HG02623 (cell line): Measurements from ENCODE around the gene POLR3GL.
A peak's percentile ranks its signal among the peaks of the same experiment; 100 is the strongest.
"Not testable (repeated sequence)": the region's sequence is repeated elsewhere in the genome, so short reads cannot be mapped to it uniquely, and the experiment has no call there.

ENCODE experiments used
- ATAC-seq: cut with Tn5 transposase; IDR thresholded peaks from one replicate; pipeline ENCODE4 v1.9.1; 2021; ENCODE audit warnings: moderate library complexity; ENCODE audit not compliant: unreplicated experiment

POLR3GL gene, protein sequence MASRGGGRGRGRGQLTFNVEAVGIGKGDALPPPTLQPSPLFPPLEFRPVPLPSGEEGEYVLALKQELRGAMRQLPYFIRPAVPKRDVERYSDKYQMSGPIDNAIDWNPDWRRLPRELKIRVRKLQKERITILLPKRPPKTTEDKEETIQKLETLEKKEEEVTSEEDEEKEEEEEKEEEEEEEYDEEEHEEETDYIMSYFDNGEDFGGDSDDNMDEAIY

GRCh38 chr1:145964328-145965118 is at the start of gene POLR3GL, which contains the start of gene ANKRD34A:
TSS of gene POLR3GL (plus strand) at chr1:145964690. CDS start at chr1:145974866, 10,176 bp downstream.
TSS of gene ANKRD34A (minus strand) at chr1:145964575. CDS start at chr1:145961759, 2,816 bp downstream.
- peak; percentile 92 for ATAC-seq

- no peak for ATAC-seq
Observed at GRCh38 chr1:145916745-145917144, 47.7 kb upstream of the POLR3GL start.

GRCh38 chr1:145917595-145917994 is 46.9 kb upstream of the POLR3GL start:
- ATAC-seq = no peak

DNA sequence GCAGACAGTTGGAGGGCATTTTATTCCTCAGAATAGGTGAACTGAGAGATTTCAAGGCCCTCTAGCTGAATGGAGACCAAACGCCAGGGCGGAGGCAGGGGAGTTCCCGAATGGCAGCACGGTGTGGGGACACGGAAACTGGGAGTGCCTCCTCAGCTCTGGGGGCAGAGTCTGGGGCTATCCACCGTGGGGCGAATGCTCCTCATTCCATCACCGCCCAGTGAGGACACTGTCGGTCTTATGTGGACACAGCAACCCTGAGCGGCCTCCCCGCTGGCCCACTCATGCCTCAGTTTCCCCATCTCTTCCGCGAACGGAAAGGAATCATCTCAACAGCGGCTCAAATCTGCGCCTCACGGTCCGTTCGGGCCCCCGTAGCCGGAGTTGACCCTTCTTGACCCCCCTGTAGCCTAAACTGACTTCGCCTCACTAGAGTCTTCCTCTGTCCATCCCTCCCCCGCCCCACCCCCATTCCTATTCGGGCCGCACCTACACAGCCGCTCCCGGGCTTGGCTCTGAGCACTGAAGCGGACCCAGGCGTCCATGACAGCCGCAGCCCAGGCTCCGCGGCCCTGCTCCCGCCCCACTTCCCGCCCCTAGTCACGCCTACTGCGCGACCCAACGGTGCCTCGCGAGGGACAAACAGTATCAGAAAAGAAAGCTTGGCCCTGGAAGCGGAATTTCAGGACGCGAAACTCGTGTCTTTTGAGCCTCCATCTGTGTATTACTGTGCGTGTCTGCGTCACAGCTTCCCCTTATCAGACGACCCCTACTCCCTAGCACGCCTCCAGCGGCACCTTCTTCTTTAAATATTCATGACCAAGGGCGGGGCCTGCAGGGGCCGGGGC is 46.1 kb upstream of the POLR3GL start, which contains the start of gene PEX11B:
TSS of gene PEX11B (minus strand) at position 574 of the 848 bp plus-strand sequence. CDS start at position 545, 29 bp downstream.
- ATAC-seq = peak; percentile 91

DNA sequence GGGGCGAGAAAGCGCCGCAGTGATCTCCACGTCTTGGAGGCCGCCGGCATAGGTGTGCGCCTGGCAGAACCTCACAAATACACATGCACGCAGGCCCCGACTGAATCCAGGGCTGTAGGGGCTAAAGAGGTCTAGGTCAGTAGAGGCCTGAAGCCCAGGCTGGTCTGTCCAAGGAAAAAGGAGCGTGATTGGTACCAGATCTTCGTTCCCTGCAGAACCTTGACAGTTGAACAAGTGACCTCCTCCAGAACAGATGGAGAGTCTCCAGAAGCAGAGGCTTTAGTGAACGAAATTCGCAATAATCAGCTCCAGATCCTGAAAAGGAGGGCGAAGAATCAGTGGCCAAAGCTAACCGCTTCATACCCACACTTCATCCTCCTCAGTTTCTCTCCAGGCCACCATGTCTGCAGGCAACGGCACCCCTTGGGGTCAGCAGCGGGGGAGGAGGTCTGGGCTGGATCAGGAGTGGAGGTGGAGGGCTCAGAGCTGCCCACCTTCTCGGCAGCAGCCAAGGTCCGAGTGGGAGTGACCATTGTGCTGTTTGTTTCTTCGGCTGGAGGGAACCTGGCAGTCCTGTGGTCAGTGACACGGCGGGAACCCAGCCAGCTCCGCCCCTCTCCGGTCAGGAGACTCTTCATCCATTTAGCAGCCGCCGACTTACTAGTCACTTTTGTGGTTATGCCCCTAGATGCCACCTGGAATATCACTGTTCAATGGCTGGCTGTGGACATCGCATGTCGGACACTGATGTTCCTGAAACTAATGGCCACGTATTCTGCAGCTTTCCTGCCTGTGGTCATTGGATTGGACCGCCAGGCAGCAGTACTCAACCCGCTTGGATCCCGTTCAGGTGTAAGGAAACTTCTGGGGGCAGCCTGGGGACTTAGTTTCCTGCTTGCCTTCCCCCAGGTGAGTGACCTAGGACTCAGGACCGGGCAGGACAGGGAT is 45.2 kb upstream of the POLR3GL start:
- no peak for ATAC-seq

DNA sequence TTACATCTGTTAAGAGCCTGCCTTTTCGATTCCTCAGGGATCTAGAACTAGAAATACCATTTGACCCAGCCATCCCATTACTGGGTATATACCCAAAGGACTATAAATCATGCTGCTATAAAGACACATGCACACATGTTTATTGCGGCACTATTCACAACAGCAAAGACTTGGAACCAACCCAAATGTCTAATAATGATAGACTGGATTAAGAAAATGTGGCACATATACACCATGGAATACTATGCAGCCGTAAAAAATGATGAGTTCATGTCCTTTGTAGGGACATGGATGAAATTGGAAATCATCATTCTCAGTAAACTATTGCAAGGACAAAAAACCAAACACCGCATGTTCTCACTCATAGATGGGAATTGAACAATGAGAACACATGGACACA is 44.2 kb upstream of the POLR3GL start:
- not testable (repeated sequence) for ATAC-seq

- no peak for ATAC-seq
Observed at GRCh38 chr1:145922266-145922665, 42.2 kb upstream of the POLR3GL start.

DNA sequence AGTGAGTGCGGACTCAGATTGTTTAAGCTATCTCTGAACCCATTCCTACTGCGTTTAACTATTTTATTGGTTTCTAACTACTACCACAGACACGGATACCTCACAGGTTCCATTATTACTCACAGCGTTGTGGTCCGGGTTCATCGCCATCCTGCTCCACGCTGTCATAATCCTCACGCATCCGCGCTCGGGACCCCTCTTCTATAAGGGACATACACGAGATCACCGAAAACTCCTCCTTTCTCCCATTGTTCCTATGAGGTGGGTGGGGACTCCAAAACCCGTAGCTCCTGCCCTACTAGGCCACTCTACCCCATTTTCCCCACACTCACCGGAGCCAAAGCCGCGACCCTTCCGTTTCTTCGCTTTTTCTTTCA is 37.8 kb upstream of the POLR3GL start:
- no peak for ATAC-seq

DNA sequence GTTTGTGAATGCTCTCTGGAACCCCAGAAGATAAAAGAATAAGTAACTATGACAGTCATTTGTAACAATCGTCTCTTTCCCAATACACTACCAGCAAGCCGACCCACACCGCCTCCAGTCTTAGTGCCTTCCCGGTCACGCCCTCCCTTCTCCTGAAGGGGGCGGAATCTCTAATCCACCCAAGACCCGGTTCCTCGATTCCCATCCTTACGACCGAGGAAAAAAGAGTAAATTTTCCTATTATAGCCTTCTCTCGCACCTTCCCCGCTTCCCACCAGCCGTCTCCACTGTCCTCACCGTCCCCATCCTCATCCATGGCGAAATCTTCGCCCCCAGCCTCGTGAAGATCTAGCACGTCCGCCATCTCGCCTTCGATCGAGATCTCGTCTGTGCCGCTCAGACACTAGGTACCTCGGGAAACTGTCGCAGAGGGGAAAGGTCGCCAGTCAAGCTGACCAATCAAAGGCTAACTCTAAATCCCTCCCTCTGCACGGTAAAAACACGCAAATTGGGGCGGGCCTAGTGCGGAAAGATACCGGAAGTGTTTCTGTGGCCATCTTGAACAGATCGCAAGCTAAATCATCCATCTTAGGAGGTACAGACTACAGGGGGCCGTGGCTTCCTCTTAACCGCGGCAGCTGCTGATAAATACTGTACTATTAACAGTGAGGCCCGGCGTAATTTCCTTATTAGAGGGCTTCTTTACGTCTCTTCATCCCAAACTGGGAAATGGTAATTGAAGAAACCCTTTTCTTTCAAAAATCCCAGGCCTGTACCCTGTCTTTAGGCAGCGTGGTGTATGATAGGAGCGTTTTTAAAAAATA is 37.2 kb upstream of the POLR3GL start, which contains the start of gene RBM8A:
TSS of gene RBM8A (minus strand) at position 422 of the 824 bp plus-strand sequence. CDS start at position 364, 58 bp downstream.
- peak; percentile 93 for ATAC-seq

DNA sequence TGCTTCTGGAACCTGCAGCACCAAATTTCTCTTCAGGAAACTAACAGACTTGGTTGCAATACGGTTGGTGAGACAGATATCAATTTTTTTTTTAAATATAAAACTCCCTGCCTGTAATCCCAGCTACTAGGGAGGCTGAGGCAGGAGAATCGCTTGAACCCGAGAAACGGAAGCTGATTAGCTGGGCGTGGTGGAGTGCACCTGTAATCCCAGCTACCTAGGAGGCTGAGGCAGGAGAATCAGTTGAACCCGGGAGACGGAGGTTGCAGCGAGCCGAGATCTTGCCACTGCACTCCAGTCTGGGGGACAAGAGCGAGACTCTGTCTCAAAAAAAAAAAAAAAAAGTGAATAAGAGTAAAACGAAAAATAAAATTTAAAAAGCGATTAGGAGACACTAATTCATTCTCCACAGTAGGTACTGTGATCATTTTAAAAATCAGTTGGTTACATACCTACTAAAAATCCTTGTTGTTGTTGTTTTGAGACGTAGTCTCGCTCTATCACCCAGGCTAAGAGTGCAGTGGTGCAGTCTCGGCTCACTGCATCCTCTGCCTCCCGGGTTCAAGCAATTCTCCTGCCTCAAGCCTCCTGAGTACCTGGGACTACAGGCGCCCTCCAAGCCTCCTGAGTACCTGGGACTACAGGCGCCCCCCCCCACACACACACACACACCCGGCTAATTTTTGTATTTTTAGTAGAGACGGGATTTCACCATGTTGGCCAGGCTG is 36.4 kb upstream of the POLR3GL start:
- ATAC-seq = no peak

- ATAC-seq = not testable (repeated sequence)
Observed at GRCh38 chr1:145932522-145933009, 31.9 kb upstream of the POLR3GL start.

GRCh38 chr1:145935708-145936107 is 28.8 kb upstream of the POLR3GL start:
- no peak for ATAC-seq

GRCh38 chr1:145936247-145936646 is 28.2 kb upstream of the POLR3GL start:
- ATAC-seq = no peak

DNA sequence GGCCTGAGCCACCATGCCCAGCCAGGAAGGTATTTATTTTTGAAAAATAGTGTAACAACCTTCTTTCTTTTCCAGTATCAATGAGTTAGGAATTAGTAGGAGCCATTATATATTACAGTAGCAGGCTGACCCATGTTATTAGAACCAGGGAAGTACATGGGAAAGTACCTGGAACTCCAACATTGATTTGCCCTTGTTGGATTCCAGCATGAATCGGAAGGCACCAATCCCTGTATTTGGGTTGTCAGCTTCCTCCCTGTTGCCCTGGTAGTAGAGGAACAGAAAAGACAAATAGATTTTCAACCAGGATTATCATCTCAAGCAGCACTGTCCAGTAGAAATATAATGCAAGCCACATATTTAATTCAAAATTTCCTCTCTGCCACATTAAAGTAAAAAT is 27.1 kb upstream of the POLR3GL start:
- ATAC-seq = no peak

DNA sequence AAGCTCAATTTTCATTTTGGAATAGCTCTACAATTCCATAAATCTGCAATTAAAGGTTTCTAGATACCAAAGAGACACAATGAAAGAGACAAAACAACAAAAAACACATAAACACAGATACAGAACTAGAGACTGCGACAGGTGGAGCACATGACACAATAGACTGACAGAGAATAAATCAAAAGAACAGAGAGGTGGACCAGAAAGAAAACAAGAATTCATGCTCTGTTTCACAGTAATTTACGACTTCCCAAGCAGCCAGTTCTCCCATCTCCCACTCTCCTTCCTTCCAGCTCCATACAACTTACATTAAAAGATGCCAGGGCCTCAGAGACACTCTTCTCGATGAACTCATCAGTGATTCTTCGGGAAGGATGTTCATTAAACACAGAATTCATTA is 22.1 kb upstream of the POLR3GL start:
- no peak for ATAC-seq

DNA sequence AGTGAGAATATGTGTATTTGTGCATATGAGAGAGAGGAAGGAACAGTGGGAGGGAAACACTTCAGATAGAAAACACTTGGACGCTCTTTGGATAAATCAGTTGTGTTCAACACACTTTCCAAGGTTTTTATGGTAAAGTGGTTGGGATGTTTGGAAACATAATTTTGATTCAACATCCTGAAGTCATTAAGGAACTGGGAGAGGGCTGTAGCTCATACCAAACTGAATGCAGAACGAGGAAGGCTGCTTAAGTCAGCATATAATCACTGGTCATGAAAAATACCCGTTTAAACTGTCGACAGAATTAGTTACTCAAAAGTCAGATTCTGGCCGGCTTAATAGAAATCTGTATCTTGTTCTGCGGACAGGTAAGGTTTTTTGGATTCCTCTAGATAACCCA is 21.6 kb upstream of the POLR3GL start:
- no peak for ATAC-seq

DNA sequence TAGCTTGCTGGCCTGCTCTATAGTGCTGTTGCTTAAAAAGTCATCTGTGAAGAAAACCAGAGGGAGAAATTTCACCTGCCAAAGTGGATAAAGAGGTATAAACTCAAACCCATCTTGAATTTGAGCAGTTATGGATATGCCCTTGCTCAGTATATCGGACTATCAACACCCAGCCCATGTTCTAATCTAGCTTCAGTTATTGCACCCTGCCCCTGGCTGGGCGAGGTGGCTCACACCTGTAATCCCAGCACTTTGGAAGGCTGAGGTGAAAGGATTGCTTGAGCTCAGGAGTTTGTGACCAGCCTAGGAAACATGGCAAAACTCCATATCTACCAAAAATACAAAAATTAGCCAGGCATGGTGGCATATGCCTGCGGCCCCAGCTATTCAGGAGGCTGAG is 20.0 kb upstream of the POLR3GL start:
- ATAC-seq = no peak

DNA sequence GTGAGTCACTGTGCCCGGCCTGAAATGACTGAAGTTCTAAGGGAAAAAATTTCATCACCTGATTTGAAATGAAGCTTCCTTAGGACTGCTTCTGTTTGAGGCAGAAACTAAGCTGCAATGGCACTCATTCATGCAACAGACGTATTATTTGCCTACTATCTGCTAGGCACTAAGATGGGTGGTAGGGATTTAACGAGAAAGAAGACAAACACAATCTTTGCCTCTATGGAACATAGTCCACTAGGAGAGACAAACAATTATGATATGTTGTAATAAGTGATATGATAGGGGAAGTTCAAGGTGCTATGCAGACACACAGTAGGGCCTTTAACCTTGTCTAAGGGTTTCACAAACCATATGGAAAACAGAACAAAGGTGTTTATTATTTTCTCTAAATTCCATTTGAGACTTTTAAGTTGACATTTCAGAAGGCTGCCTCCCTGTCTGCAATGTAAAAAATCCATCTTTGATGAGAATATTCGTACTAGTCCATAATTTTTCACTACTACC is 18.0 kb upstream of the POLR3GL start:
- ATAC-seq = no peak
